Smooth muscle cell (in vitro differentiated cells): ENCODE results near the gene IQCK. TPM values are rescaled to one million over a fixed set of nuclear protein-coding genes. Genes with fewer than 3 reads are reported as not detected.

Source experiments
- DNase-seq: peaks from one replicate; lab custom pipeline; 2025; ENCODE audit not compliant: unreplicated experiment; lab: John Stamatoyannopoulos, UW
- H2AFZ ChIP-seq: fragments of 200-600 bp; sonication (generic); 2 replicates; pipeline ENCODE4 v1.6.0; 2016; ENCODE audit warnings: antibody characterized with exemption, low read depth, mild to moderate bottlenecking
- H3F3A ChIP-seq: fragments of 200-600 bp; sonication (generic); 2 replicates; pipeline ENCODE4 v1.6.0; 2017; ENCODE audit warnings: antibody characterized with exemption, low read depth
- H3K27ac ChIP-seq: fragments of 200-600 bp; sonication (generic); 2 replicates; pipeline ENCODE4 v1.5.1; 2016; ENCODE audit warnings: low read depth, mild to moderate bottlenecking
- H3K27me3 ChIP-seq: fragments of 200-600 bp; sonication (generic); 2 replicates; pipeline ENCODE4 v1.6.1; 2016; ENCODE audit warnings: low read depth, mild to moderate bottlenecking
- H3K36me3 ChIP-seq: fragments of 200-600 bp; sonication (generic); 2 replicates; pipeline ENCODE4 v1.5.1; 2016; ENCODE audit warnings: low read depth
- H3K4me1 ChIP-seq: fragments of 200-600 bp; sonication (generic); 2 replicates; pipeline ENCODE4 v1.5.1; 2016; ENCODE audit warnings: low read depth
- H3K4me2 ChIP-seq: fragments of 200-600 bp; sonication (generic); 2 replicates; pipeline ENCODE4 v1.6.0; 2016; ENCODE audit warnings: mild to moderate bottlenecking
- H3K4me3 ChIP-seq: fragments of 200-600 bp; sonication (generic); 2 replicates; pipeline ENCODE4 v1.5.1; 2016; ENCODE audit warnings: mild to moderate bottlenecking
- H3K79me2 ChIP-seq: fragments of 200-600 bp; sonication (generic); 2 replicates; pipeline ENCODE4 v1.6.0; 2016; ENCODE audit warnings: low read depth, mild to moderate bottlenecking
- H3K9ac ChIP-seq: fragments of 200-600 bp; sonication (generic); 2 replicates; pipeline ENCODE4 v1.6.0; 2016; ENCODE audit warnings: low read depth
- H3K9me3 ChIP-seq: fragments of 200-600 bp; sonication (generic); replicated peaks from 2 replicates; pipeline ENCODE4 v1.5.1; 2016; ENCODE audit warnings: low read depth
- H4K20me1 ChIP-seq: fragments of 200-600 bp; sonication (generic); 2 replicates; pipeline ENCODE4 v1.6.0; 2016; ENCODE audit warnings: low read depth
- WGBS: methylation state at CpG from one replicate; pipeline ENCODE4 v1.1.7; 2016; ENCODE audit warnings: low lambda C conversion rate; 5-methylcytosine and 5-hydroxymethylcytosine counted together
- polyA plus RNA-seq: library from polyadenylated mRNA; unstranded; fragments of >200 nt; fragmentation: Nextera tagmentation; extraction: Ambion mirVana; gene quantifications from 2 replicates; pipeline ENCODE4 v1.2.1, GENCODE V29; 2016
- total RNA-seq: library from RNA; depleted of rRNA; stranded (reverse); fragments of >200 nt; gene quantifications from 2 replicates; pipeline ENCODE4 v1.2.3, GENCODE V29; 2014
- TF ChIP-seq, protein P1 (sequence below): fragments of 200-600 bp; sonication (generic); IDR thresholded peaks from 2 replicates; pipeline ENCODE4 v1.5.1; 2017; ENCODE audit warnings: borderline replicate concordance, mild to moderate bottlenecking, antibody characterized with exemption; ENCODE audit not compliant: insufficient read depth, poor library complexity, severe bottlenecking

IQCK gene, protein sequence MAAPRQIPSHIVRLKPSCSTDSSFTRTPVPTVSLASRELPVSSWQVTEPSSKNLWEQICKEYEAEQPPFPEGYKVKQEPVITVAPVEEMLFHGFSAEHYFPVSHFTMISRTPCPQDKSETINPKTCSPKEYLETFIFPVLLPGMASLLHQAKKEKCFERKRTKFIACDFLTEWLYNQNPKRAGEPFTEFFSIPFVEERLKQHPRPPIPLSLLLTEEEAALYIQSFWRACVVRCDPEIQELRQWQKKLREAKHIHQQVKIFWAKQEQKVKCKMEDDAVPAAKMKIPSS
- total RNA-seq = 14.6 and 19.1 TPM in 2 replicates
- polyA plus RNA-seq = 11.2 and 14.5 TPM in 2 replicates

DNA sequence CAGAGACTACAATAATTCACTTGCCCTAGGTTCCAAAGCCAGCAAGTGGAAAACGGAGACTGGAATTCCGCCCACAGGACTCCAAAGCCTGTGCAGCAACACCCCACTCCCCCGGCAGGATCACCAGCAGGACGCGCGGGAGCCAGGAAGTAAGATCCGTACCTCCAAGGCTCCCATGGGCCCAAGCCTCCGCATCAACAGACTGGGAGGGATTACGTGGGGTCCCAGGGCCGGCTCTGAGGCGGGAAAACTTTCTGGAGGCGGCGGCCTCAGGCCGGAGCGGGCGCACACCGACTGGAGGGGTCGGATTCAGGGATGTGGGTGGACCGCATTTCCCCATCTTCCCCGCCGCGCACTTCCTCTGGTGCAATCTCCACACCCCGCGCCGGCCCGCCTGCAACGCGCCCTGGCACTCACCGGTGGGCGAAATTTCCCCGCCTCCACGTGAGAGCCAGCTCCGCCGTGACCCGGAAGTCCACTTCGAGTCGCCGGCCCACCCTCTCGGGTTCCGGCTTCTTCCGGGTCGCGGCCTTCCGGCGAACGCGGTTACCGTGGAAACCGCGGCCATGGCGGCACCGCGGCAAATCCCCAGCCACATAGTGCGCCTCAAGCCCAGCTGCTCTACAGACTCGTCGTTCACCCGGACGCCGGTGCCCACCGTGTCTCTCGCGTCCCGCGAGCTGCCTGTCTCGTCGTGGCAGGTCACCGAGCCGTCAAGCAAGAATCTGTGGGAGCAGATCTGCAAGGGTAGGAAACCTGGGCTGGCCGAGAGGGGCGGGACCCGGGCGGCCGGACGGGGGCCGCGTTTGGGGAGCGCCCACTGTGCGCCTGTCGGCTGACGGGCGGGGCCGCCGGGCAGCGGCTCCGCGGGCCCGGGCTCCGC lies at the start of gene IQCK, which contains the start of gene KNOP1:
Gene IQCK (plus strand): TSS at position 531 of the 883 bp plus-strand sequence. CDS start 36 bp downstream, at position 567.
Gene KNOP1 (minus strand): TSS at position 487 of the 883 bp plus-strand sequence. CDS start 3,192 bp downstream, outside the sequence.
- Histone ChIP-seq H2AFZ (peak within 1 kb of the TSS; percentile 95), H3F3A (no peaks in the 10 kb centered on the region), H3K79me2 (peaks cover 36% of the 10 kb centered on the region), H3K4me3 (peak within 1 kb of the TSS; percentile 97), H3K4me1 (peaks cover 11% of the 10 kb centered on the region), H3K4me2 (peak within 1 kb of the TSS; percentile 98), H3K36me3 (no peaks in the 10 kb centered on the region), H3K27ac (peak within 1 kb of the TSS; percentile 69), H4K20me1 (peaks cover 13% of the 10 kb centered on the region), H3K9me3 (no peaks in the 10 kb centered on the region), H3K27me3 (no peaks in the 10 kb centered on the region), H3K9ac (peak within 1 kb of the TSS; percentile 80)
- peak; percentile 58 for DNase-seq
- WGBS = under 1% methylated on average over 80 of the region's 88 CpGs
- TF ChIP-seq, protein P1, sequence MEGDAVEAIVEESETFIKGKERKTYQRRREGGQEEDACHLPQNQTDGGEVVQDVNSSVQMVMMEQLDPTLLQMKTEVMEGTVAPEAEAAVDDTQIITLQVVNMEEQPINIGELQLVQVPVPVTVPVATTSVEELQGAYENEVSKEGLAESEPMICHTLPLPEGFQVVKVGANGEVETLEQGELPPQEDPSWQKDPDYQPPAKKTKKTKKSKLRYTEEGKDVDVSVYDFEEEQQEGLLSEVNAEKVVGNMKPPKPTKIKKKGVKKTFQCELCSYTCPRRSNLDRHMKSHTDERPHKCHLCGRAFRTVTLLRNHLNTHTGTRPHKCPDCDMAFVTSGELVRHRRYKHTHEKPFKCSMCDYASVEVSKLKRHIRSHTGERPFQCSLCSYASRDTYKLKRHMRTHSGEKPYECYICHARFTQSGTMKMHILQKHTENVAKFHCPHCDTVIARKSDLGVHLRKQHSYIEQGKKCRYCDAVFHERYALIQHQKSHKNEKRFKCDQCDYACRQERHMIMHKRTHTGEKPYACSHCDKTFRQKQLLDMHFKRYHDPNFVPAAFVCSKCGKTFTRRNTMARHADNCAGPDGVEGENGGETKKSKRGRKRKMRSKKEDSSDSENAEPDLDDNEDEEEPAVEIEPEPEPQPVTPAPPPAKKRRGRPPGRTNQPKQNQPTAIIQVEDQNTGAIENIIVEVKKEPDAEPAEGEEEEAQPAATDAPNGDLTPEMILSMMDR = no peak

DNA sequence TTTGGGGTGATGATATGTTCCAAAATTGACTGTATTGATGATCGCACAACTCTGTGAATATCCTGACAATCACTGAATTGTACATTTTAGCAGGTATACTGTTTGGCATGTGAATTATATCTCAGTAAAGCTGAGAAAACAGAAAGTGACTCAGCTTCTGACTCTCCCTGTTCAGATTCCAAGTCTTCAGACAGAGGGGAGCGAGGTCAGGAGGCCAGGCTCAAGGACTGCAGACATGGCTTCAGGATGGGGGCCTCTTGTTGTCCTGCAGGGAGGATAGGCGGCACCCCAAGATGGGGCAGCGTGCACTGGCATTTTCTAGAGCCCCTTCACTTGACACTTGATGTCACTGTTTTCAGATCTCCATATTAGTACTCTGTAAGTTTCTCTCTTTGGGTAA lies 45.7 kb upstream of the IQCK start:
- DNase-seq = no peak
- H2AFZ ChIP-seq = no peak overlapping the region
- H3K27me3 ChIP-seq = no peaks in the 10 kb centered on the region
- no peak overlapping the region for H3K9ac ChIP-seq
- H3F3A ChIP-seq = no peaks in the 10 kb centered on the region
- WGBS = 95% methylated on average over 4 of the region's 4 CpGs
- no peak overlapping the region for H3K27ac ChIP-seq
- no peaks in the 10 kb centered on the region for H4K20me1 ChIP-seq
- H3K36me3 ChIP-seq = peaks cover 7% of the 10 kb centered on the region
- H3K4me2 ChIP-seq = no peak overlapping the region
- H3K4me3 ChIP-seq = no peak overlapping the region
- H3K9me3 ChIP-seq = no peaks in the 10 kb centered on the region
- H3K79me2 ChIP-seq = no peaks in the 10 kb centered on the region
- no peaks in the 10 kb centered on the region for H3K4me1 ChIP-seq
- TF ChIP-seq, protein P1 = no peak

DNA sequence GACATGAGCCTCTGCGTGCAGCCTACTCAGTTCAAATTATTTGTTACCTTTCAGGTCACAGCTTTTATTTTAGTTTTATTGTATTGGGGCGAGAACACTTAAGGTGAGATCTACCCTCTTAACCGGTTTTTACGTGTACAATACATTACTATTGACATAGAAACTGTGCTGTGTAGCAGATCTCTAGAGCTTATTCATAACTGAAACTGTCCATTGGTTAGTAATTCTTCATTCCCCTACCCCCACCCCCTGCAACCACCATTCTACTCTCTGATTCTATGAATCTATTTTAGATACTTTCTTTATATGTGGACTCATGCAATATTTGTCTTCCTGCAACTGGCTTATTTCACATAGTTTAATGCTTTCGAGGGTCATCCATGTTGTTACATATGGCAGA lies 43.6 kb upstream of the IQCK start:
- Histone ChIP-seq H2AFZ (no peak overlapping the region), H3K27me3 (no peaks in the 10 kb centered on the region), H3K36me3 (no peaks in the 10 kb centered on the region), H4K20me1 (no peaks in the 10 kb centered on the region), H3K4me3 (no peak overlapping the region), H3K9me3 (no peaks in the 10 kb centered on the region), H3K4me1 (no peaks in the 10 kb centered on the region), H3K79me2 (no peaks in the 10 kb centered on the region), H3F3A (no peaks in the 10 kb centered on the region), H3K9ac (no peak overlapping the region), H3K27ac (no peak overlapping the region), H3K4me2 (no peak overlapping the region)
- TF ChIP-seq, protein P1 = no peak
- DNase-seq = no peak
- WGBS = 97% methylated on average over 5 of the region's 5 CpGs
